Left colon (tissue), 2 donors: ENCODE results near the gene PRSS57. TPM values are rescaled to one million over a fixed set of nuclear protein-coding genes. Genes with fewer than 3 reads are reported as not detected.
"Not testable (repeated sequence)": the region's sequence is repeated elsewhere in the genome, so short reads cannot be mapped to it uniquely, and the experiment has no call there.

Experiments used
- ATAC-seq: fragments of 200-7000 bp; cut with Tn5 transposase; one replicate; pipeline ENCODE4 v1.9.1; 2020; ENCODE audit warnings: mild to moderate bottlenecking, moderate library complexity
- DNase-seq, 2 donors: peaks; one replicate each; pipeline ENCODE4 v3.0.0-alpha.2; 2020
- intact Hi-C, 2 donors: fragments of 100-400 bp; cut with DNase I in 1 of 2; cut with micrococcal nuclease in 1 of 2; formaldehyde crosslinking; loops; one replicate each; pipeline versions ENCODE4 v1.11.2 to v1.14.0; 2022; cut with DNase I, micrococcal nuclease
- total RNA-seq, 2 donors: library from RNA; stranded (reverse); fragmentation: NEBNext Ultra II Directional; extraction: Animal tissue kit (Norgen Biotek cat#: 25700); gene quantifications; one replicate each; pipeline ENCODE4 v1.2.1, GENCODE V29; 2021
- donor health status: DM: no; HTN: no; CAD: no.
- donor health status: DM: yes; HTN: yes; CAD: no.

PRSS57 gene
- total RNA-seq, 2 donors from 2014 or later, result not detected

GRCh38 chr19:703651-704446, 8.6 kb upstream of the PRSS57 start:
- peak; percentile 73 to 76 for DNase-seq
- intact Hi-C loops, result no loop called here
- peak; percentile 87 for ATAC-seq

- DNase-seq, result no peak
- intact Hi-C loops, result no loop called here
- no peak for ATAC-seq
Measured at GRCh38 chr19:703329-703650, 8.0 kb upstream of the PRSS57 start.

GRCh38 chr19:702847-703246, 7.6 kb upstream of the PRSS57 start:
- intact Hi-C loops, ATAC-seq, DNase-seq: not testable (repeated sequence)

GRCh38 chr19:699885-700284, 4.6 kb upstream of the PRSS57 start:
- DNase-seq, intact Hi-C loops, ATAC-seq: not testable (repeated sequence)

GRCh38 chr19:698529-698928, 3.3 kb upstream of the PRSS57 start:
- ATAC-seq, DNase-seq, intact Hi-C loops: not testable (repeated sequence)

GRCh38 chr19:694481-695351, 536 bp downstream of the PRSS57 start:
- no peak for ATAC-seq
- intact Hi-C loops, result no loop called here
- no peak for DNase-seq

- no peak for DNase-seq
- no peak for ATAC-seq
- intact Hi-C loops, result no loop called here
Measured at GRCh38 chr19:690203-690602, 5.0 kb downstream of the PRSS57 start.

GRCh38 chr19:688992-689391, 6.3 kb downstream of the PRSS57 start:
- DNase-seq (no peak), ATAC-seq (no peak)

GRCh38 chr19:688214-688613, 7.0 kb downstream of the PRSS57 start:
- ATAC-seq, result no peak
- no peak for DNase-seq
- intact Hi-C loops, result no loop called here

More at GRCh38 chr19:688992-689391, 6.3 kb downstream of the PRSS57 start:
- intact Hi-C loops, result no loop called here

GRCh38 chr19:687569-688166, 7.6 kb downstream of the PRSS57 start:
- ATAC-seq (no peak), DNase-seq (no peak)
- intact Hi-C loops, result no loop called here

GRCh38 chr19:686589-687297, 8.5 kb downstream of the PRSS57 start:
- DNase-seq (no peak), ATAC-seq (no peak)
- intact Hi-C loops, result no loop called here

GRCh38 chr19:685454-685931, 9.8 kb downstream of the PRSS57 start:
- DNase-seq (no peak), ATAC-seq (no peak)
- intact Hi-C loops, result no loop called here

GRCh38 chr19:682678-683320, 12.5 kb downstream of the PRSS57 start:
- DNase-seq, result no peak
- no peak for ATAC-seq
- intact Hi-C loops, result no loop called here

- DNase-seq (peak in 1 of 2 donors; percentile 94), ATAC-seq (no peak)
- intact Hi-C loops, result no loop called here
Measured at GRCh38 chr19:681029-682019, 13.9 kb downstream of the PRSS57 start.

GRCh38 chr19:680287-681028, 14.8 kb downstream of the PRSS57 start:
- peak; percentile 87 for ATAC-seq
- DNase-seq, result peak; percentile 99 to 100
- intact Hi-C loops, result no loop called here

GRCh38 chr19:679418-680286, 15.6 kb downstream of the PRSS57 start:
- DNase-seq (peak; percentile 65 to 69), ATAC-seq (no peak)
- intact Hi-C loops, result no loop called here
